HG03060 (cell line): ENCODE measurements around the gene DENND10.
"Not testable (repeated sequence)": the region's sequence is repeated elsewhere in the genome, so short reads cannot be mapped to it uniquely, and the experiment has no call there.

Experiments used
- ATAC-seq: cut with Tn5 transposase; IDR thresholded peaks from one replicate; pipeline ENCODE4 v1.9.1; 2021; ENCODE audit warnings: low read depth, moderate number of reproducible peaks; ENCODE audit not compliant: unreplicated experiment

DENND10 gene

DNA sequence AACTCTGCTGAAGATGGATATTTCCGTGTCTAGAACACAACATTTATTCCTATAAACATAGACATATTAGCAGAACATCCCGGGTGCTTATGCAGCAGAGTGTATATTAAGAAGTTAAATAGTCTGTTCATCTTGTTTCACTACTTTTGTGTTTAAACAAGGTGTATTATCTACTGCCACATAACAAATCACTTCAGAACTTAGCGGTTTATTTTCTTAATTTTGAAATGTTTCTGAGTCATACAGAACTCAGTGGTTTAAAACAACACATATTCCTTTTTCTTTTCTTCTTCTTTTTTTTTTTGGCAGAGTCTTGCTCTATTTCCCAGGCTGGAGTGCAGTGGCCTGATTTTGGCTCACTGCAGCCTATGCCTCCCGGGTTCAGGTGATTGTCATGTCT is 25.8 kb downstream of the DENND10 start:
- ATAC-seq, result no peak

DNA sequence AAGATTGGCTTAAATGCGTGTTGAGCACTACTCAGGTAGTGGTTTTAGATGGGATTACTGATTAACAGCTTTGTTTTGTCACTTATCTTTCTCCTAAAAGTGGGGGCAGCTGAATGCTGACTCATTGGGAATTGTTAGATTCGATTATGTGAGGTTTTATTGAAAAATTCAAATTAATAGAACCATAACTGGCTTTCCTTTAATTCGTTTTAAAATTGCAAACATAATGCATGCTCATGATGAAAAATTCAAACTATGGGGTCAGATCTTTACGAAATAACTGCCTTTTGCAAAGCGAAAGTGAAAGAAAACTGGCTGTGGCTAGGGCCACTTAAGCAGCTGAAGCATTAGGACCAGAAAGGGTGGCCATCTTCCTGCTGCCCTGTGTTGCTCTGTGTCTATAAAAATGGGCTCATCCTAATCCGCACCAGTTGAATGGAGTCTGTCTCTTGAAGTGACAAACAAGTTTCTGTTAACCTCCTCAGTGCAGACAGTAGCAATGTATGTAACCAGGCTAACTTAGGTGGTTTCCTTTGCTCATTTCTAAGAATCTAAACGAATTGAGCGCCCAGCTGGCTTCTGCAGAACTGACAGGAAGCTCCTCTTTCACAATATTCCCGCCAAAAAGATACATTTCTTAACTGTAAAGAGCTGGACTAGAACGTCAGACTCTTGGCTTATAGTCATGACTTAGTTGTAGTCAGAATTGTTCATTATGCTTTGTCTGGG is 27.8 kb downstream of the DENND10 start:
- ATAC-seq, result no peak

DNA sequence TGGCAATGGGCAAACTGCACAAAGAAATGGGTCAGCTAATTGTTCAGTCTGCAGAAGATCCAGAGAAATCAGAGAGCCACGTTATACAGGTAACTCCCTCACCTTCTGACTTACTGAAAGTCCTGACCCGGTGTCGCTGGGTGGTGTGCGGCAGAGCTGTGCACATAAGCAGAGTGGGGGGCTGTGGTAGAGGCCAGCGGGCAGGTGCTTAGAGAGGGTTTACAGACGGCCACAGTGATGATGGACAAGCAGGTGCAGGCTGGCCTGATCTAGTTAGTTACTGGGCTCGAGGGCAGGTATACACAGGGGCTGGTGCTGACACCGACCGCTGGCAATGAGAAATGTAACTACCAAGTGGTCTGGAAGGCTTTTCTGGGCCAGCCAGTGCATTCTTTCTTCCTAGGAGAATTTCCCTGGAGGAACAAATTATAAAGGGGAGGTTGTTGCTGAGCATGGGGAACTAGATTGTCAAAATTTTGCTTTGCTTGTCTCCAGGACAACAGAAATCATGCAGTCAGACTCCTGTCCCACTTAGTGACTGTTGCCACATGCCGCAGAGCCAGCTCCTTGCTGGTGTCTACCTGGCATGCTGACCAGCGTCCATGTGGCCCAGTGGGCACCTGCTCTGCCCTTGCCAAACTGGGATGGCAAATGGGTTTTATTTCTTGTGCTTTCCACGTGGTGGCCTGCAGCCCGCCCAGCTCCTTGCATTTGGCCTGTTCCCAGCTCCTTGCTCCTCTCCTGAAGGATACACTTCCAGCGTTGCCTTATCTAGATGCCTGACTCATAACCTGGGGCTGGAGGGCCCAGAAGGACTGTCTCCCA is 28.8 kb downstream of the DENND10 start:
- no peak for ATAC-seq

DNA sequence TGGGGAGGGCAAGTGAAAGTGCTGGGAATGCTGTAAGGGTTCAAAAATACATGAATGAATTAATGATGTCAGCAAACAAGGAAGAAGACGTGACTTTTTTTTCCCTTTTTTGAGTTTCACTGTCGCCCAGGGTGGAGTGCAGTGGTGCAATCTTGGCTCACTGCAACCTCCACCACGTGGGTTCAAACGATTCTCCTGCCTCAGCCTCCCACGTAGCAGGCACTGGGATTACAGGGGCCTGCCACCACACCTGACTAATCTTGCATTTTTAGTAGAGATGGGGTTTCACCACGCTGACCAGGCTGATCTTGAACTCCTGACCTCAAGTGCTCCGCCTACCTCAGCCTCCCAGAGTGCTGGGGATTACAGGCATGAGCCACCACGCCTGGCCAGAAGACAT is 30.0 kb downstream of the DENND10 start:
- ATAC-seq, result no peak

DNA sequence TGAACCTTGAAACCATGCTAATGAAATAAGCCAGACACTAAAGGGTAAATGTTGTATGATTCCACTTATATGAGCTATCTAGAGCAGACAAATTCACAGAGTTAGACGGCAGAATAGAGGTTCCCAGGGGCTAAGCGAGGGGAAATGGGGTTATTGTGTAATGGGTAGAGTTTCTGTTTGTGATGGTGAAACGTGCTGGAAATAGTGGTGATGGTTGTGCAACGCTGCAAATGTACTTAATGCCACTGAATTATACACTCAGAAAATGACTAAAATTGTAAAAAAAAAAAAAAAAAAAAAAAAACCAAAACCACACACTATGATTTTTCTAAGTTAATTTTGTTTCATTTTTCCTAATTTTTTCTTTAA is 31.6 kb downstream of the DENND10 start:
- ATAC-seq, result no peak

DNA sequence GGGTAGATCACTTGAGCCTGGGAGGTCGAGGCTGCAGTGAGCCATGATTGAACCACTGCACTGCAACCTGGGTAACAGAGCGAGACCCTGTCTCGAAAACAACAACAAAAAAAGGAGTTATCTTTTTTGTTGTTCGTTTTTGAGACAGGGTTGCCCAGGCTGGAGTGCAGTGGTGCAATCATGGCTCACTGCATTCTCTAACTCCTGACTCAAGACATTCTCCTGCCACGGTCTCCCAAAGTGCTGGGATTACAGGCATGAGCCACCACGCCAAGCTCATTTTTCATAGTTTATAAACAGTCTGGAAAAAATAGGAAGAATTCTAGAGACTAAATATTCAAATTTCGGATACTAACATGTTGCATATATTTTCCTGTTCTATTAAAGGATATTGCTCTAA is 32.2 kb downstream of the DENND10 start:
- no peak for ATAC-seq

DNA sequence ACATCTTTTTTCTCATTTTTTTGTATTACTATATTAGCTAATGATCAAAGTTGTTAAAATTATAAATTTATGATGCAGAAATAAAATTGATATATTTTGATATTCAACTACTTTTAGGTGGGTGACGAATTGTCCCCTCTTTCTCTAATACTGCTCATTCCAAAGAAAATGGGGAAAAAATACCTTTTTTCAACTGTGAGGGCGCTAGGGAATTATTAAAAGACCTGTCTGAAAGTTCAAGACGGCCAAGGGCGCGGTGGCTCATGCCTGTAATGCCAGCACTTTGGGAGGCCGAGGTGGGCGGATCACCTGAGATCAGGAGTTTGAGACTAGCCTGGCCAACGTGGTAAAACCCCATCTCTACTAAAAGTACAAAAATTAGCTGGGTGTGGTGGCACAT is 34.0 kb downstream of the DENND10 start:
- ATAC-seq, result not testable (repeated sequence)

DNA sequence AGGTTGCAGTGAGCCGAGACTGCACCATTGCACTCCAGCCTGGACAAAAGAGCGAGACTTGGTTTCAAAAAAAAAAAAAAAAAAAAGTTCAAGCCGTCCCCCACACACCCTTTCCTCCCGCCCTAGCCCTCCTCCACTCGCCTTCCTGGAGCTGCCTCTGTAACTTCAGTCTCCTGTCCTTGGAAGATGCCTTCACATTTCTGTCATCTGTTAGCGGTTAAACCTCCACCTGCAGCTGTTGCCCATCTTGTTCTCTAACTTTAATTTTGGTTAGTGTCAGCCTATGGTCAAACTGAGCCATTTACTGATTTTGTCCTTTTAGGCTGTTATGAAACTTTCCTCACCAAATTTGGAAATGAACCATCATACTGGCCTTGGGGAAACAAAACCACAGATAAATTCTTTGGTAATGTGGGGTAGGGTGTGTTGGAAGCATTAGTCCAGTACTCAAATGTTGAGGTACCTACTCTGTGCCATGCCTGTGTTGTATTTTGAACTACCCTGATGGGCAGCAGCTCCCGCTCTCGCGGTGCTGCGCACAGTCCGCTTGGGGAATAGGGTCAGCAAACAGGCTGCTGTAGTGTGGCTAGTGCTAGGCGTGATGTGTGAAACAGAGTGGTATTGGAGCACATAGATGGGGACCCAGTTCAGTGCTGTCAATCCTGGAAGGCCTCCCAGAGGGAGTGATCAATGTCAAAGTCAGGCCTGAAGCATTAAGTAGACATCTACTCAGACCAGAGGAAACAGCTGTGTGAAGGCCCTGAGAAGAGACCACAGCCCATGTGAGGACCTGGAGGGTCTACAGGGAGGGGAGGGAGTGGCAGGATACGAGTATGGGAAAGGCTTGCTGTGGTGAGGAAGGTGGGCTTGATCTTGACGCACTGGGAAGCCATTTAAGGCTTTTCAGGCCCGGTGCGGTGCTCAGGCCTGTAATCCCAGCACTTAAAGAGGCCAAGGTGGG is 34.7 kb downstream of the DENND10 start:
- no peak for ATAC-seq

DNA sequence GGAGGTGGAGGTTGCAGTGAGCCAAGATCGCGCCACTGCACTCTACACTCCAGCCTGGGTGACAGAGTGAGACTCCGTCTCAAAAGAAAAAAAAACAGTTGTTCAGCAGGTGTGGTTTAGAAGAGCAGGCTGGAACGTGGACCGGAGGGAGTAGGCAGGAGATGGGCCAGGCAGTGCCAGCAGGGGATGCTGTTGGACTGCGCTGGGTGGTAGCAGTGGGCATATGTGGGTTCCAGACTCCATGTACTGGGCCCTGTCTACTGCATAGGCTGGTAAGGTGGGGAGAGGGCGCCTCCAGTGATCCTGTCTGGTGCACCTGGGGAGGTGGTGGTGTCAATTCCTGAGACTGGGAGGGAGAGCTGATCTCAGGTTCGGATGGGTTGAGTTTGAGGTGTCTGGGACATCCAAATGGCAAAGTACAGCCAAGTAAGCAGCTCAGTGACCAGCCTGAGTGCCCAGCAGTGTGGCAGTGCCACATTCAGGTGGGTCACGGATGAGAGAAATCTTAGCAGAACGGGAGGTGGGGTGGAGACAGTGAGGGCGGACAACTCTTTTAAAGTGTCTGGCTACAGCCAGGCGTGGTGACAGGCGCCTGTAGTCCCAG is 35.7 kb downstream of the DENND10 start:
- ATAC-seq, result no peak

DNA sequence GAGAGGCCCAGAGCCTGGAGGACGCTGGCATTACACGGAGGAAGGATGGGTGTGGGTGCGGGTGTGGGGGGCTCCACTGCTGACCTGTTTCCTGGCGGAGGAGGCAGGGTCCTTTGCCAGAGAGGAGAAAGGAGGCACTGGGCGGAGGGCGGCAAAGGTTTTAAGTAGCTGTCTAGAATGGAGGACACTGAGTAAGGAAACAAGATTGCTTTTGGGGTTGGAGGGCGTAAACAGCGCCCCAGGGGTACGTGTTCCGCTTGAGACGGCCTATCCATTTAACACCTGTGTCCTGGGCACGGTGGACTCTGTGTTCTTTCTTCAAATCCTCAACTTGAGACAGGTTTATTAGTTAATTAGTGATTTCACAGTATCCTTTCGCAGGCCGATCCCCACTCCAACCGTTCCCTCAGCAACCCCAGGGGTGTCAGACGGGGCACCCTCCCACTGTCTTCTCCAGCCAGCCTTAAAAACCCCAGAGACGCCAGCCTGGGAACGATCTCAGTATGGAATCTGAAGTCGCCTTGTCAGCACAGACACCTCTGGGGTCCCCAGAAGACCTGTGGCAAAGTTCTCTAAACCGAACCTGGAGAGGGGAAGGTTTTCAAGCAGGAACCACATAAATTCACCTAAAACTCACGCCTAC is 36.8 kb downstream of the DENND10 start:
- ATAC-seq, result no peak

DNA sequence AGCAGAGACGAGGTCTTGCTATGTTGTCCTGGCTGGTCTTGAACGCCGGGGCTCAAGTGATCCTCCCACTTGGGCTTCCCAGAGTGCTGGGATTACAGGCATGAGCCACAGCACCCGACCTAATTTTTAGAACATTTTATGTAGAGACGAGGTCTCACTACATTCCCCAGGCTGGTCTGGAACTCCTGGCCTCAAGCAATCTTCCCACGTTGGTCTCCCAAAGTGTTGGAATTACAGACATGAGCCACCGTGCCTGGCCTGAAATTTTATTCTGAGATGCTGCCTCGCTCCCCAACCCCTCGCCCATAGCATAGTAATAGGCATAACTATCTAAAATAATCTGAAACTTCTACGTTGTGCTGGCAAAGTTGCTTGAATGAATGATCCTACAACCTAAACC is 39.7 kb downstream of the DENND10 start:
- ATAC-seq, result no peak

DNA sequence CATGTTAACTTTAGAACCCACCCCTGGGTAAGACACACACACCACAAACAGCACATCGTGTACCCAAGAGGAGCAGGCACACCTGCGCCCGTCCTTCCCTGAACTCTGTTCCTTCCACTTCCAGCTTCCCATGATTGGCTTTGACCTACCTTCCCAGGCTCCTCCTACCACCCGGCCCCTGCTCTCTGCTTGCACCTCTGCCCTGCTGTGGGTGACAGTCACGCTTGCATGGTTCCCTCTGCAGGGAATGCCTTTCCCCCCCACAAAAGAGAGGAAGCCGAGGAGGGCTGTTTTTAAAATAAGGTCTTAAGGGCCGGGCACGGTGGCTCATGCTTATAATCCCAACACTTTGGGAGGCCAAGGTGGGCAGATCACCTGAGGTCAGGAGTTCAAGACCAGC is 45.2 kb downstream of the DENND10 start:
- ATAC-seq, result no peak

DNA sequence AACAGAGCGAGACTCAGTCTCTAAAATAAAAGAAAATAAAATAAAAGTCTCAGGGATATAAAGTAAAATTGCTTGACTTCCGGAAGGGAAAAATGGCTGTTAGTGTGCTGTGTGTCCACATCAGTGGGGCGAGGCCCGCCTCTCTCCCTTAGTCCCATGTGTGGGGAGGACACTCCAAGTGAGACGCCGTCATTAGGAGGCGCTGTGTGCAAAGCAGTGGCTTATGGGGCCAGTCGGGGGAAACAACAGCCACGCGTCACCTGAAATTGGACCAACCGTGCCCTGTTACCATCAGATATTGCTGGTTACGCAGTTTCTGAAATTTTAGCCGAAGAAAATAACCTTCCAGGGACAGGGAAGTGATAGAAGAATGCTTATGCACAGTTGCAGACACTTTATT is 45.8 kb downstream of the DENND10 start:
- no peak for ATAC-seq

DNA sequence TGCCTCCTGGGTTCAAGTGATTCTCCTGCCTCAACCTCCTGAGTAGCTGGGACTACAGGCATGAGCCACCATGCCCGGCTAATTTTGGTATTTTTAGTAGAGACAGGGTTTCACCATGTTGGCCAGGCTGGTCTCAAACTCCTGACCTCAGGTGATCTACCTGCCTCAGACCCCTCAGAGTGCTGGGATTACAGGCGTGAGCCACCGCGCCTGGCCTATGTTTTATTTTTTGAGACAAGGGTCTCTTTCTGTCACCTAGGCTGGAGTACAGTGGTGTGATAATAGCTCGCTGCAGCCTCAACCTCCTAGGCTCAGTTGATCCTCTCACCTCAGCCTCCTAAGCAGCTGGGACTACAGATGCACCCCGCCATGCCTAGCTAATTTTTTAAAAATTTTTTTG is 47.7 kb downstream of the DENND10 start:
- ATAC-seq, result not testable (repeated sequence)

DNA sequence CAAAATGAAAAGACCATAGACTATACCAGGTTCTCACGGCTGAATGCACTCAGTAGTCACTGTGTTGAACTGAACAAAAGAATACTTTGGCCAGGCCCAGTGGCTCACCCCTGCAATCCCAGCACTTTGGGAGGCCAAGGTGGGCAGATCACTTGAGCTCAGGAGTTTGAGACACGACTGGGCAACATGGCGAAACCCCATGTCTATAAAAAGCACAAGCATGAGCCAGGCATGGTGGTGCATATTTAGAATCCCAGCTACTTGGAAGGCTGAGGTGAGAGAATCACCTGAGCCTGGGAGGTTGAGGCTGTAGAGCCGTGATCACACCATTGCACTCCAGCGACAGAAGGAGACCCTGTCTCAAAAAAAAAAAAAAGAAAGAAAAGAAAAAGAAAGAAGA is 49.1 kb downstream of the DENND10 start:
- no peak for ATAC-seq

DNA sequence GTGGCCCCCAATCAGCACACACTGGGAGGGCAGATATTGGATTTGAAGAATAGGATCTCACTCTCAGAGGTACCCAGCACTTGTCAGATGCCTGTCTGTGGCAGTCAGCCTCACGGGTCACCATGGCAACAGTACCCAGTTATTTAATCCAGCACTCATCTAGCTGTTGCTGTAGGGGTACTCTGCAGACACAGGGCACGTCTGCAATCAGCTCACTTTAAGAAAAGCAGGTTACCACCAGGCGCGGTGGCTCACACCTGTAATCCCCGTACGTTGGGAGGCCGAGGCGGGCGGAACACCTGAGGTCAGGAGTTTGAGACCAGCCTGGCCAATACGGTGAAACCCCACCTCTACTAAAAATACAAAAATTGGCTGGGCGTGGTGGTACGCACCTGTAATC is 49.7 kb downstream of the DENND10 start:
- no peak for ATAC-seq

DNA sequence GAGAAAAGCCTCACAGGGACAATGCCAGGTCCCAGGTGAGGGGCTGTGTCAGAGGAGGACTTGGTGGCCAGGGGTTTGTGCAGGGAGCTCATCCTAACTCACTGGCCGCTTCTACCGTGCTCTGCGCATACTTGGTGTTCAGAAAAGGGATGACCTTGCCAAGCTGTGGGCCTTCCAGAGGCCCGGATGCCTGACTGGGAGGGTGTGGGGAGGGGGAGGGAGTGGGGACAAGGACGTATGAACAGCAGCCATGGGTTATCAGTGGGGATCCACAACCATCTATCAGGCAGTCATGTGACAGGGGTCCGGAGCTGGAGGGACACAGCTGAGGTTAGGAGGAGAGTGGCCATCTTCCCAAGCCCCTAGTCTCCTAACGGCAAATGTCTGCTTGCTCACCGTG is 55.4 kb downstream of the DENND10 start:
- ATAC-seq, result no peak

DNA sequence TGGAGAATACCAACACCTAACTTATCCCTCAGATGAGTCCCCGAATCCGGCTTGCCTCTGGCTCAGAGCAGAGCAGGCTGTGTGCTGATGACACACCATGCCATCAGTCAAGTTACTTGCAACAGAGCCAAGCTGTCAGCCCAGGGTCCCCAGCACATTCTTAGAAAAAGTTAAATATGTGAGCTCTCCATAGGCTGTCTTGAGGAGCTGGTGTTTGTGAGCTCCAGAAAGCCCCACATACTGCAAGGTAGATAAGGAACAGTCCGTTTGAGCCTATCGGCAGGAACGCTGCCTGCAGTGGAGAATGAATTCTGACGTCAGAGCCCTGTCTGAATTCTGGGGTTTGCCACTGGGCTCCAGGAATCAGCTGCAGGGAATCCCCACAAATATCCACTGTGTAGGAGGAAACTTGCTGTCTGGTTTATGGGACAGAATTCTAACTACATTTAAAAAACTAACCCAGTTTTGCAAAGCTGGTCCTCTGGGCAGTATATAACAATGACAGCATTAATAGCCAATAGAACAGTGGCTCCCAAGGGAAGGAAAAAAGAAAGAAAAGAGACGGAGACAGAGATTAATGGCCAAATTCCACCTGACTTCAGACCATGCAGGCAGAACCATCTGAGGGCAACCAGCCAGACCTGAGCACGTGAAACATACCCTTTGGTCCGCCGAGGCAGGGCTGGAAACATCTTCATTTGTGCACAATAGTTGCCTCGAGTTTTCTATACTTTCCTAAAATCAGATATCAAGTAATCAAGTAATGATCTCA is 58.0 kb downstream of the DENND10 start:
- no peak for ATAC-seq

DNA sequence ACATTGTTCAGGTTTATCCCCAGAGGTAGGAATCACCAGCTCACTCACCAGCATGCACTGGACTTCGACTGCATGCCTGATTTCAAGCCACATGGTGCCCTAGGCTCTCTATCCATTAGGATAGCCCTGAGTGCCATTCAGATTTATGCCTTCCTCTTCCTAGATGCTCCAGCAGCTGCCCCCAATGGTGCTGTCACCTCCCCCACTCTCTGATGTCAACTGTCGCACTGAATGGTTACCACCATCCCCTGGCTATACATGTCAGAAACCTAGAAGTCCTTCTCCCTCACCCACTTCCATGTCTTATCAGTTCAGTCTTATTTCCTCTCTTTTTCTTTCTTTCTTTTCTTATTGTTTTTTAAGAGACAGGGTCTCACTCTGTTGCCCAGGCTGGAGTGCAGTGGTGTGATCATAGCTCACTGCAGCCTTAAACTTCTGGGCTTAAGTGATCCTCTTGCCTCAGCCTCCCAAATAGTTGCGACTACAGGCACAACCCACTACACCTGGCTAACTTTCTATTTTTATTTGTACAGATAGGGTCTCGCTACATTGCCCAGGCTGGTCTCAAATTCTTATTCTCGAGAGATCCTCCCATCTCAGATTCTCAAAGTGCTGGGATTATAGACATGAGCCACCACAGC is 58.7 kb downstream of the DENND10 start:
- no peak for ATAC-seq
